Activated CD4-positive, CD25-positive, alpha-beta regulatory T cell treated with anti-CD3 and anti-CD28 coated beads, Interleukin-2, amount 50 U/mL, for 16 hours (primary cell): ENCODE results near the gene TAX1BP1.

ENCODE experiments used
- DNase-seq: peaks from one replicate; pipeline ENCODE4 v3.0.0-alpha.2; 2020; ENCODE audit warnings: low read depth, low spot score

Gene TAX1BP1

GRCh38 chr7:27739909-27740448 is at the start of gene TAX1BP1:
Gene TAX1BP1, plus strand, starts transcription at chr7:27740162. Its CDS starts 8,363 bp downstream, at chr7:27748525.
- DNase-seq = peak; percentile 90

GRCh38 chr7:27690649-27691048 is 49.3 kb upstream of the TAX1BP1 start:
- DNase-seq = no peak

GRCh38 chr7:27693794-27694193 is 46.2 kb upstream of the TAX1BP1 start:
- no peak for DNase-seq

GRCh38 chr7:27695096-27695495 is 44.9 kb upstream of the TAX1BP1 start:
- DNase-seq = no peak

- DNase-seq = no peak
Measured at GRCh38 chr7:27697861-27698430, 42.0 kb upstream of the TAX1BP1 start.

GRCh38 chr7:27699751-27700150 is 40.2 kb upstream of the TAX1BP1 start:
- no peak for DNase-seq

- DNase-seq = no peak
Measured at GRCh38 chr7:27700501-27700900, 39.5 kb upstream of the TAX1BP1 start.

- no peak for DNase-seq
Measured at GRCh38 chr7:27703181-27703580, 36.8 kb upstream of the TAX1BP1 start.

GRCh38 chr7:27704422-27705199 is 35.4 kb upstream of the TAX1BP1 start:
- no peak for DNase-seq

GRCh38 chr7:27705200-27705594 is 34.8 kb upstream of the TAX1BP1 start:
- no peak for DNase-seq

- DNase-seq = no peak
Measured at GRCh38 chr7:27708485-27708884, 31.5 kb upstream of the TAX1BP1 start.

GRCh38 chr7:27709137-27710075 is 30.6 kb upstream of the TAX1BP1 start:
- no peak for DNase-seq

- DNase-seq = no peak
Measured at GRCh38 chr7:27712217-27712616, 27.7 kb upstream of the TAX1BP1 start.

- DNase-seq = no peak
Measured at GRCh38 chr7:27714831-27715444, 25.0 kb upstream of the TAX1BP1 start.

GRCh38 chr7:27723085-27723484 is 16.9 kb upstream of the TAX1BP1 start:
- no peak for DNase-seq

GRCh38 chr7:27727058-27727457 is 12.9 kb upstream of the TAX1BP1 start:
- no peak for DNase-seq

GRCh38 chr7:27730112-27730511 is 9.8 kb upstream of the TAX1BP1 start:
- DNase-seq = no peak

GRCh38 chr7:27734583-27734982 is 5.4 kb upstream of the TAX1BP1 start:
- DNase-seq = no peak

GRCh38 chr7:27735165-27735564 is 4.8 kb upstream of the TAX1BP1 start:
- DNase-seq = no peak

- DNase-seq = no peak
Measured at GRCh38 chr7:27735831-27736230, 4.1 kb upstream of the TAX1BP1 start.

- DNase-seq = no peak
Measured at GRCh38 chr7:27737178-27737577, 2.8 kb upstream of the TAX1BP1 start.

- DNase-seq = no peak
Measured at GRCh38 chr7:27737616-27738015, 2.3 kb upstream of the TAX1BP1 start.
